Activated CD4-positive, CD25-positive, alpha-beta regulatory T cell treated with anti-CD3 and anti-CD28 coated beads, Interleukin-2, amount 50 U/mL, for 16 hours (primary cell): Measurements from ENCODE around the gene SYNE2.

ENCODE experiments used
- DNase-seq: peaks from one replicate; pipeline ENCODE4 v3.0.0-alpha.2; 2020; ENCODE audit warnings: low read depth, low spot score

Gene SYNE2

DNA sequence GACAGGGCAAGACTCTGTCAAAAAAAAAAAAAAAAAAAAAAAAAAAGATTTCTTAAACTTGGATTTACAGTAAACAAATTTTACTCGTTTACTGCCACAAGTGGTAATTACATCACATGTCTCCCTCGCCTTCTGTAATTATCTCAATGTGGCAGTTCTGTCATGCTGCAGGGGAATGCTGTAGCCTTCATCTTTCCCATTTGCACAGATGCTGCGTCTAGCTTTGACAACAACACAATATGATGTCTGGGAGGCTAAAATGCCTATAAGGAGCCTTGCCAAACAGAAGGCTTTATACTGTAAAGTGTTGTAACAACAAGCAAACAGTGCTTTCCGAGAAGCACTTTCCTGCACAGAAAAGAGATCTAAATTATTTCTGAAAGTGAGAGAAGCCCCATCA is 392.7 kb downstream of the SYNE2 start:
- no peak for DNase-seq

DNA sequence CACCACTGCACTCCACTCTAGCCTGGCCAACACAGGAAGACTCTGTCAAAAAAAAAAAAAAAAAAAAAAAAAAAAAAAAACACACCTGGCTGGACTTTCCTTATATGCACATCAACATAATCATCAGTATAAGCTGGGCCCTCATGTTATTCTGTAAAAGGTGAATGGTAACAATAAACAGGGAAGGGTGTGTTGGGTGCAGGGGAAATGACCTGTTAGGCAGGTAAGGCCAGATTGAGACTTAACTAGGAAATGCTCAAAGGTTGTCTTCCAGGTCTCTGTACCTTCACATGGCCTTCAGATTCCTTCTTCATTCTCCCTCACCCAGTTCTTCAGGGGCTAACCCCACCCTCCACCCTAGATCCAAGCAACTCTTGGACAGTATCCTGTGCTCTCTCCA is 393.9 kb downstream of the SYNE2 start:
- DNase-seq: no peak

DNA sequence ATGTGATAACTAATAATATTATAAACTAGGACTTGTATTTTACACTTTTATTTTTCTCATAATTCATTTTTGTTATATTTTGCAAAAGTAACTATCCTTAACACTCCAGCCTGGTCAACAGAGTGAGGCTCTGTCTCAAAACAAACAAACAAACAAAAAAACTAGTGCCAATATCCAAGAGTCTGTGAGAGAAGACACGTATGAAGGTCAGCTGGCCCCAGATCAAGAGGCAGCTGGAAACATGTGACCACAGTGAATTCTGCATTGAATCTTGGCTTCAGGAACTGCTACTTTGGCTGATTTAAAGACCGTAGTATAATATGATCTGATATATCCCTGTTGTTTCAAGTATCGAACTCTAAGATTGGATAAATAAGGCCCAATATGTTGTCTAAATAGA is 394.4 kb downstream of the SYNE2 start:
- DNase-seq: no peak

DNA sequence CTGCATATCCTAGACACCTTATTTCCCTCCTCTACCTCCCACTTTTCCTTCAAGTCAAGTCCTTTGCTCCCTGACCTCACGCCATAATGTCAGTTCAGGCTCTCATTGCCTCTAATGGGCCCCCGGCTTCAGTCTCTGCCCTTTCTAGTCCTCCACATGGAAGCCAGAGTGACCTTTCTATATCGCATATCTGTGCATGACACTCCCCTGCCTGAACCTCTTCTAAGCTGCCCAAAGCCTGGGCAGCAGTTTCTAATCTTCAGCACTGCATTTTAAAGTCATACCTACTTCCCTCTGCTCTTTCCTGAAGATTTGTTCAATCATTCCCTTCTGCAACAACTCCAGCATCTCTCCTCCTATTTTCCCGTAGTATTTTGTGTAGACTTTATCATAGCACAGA is 395.9 kb downstream of the SYNE2 start:
- no peak for DNase-seq

DNA sequence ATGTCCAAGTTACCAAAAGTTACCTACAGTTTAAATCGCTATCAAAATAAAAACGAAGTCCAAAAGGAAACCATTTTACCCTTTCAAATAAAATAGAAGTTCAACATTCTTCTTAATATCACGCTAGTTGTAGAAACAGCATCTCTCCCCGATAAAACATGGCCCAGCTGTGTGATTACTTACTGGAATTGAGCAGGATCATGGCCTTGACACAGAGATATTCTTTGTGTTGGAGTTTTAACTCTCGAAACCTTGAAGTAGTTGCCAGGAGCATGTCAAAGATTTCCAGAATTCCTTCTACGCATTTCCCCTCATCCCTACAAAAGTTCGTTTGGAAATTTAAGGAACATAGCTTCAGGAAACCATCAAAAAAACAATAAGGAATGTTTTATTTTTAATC is 396.6 kb downstream of the SYNE2 start:
- no peak for DNase-seq

DNA sequence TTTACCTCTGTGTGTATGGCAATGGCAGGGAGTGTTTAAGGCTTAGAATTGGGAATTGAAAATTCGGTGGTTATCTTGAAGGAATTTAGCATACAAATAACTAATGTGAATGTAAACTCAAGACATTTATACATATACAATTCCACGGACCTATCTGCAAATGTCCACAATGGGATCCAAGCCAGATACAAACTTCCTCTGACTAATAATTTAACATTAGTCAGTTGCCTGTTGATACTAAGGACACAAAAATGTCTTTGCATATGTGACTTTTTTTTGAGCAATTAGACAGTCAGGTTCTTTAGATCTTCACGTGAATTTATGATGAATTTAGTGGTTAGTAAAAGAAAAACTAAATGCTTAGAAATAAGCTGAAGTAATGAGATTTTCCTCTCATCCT is 400.9 kb downstream of the SYNE2 start:
- DNase-seq: no peak

DNA sequence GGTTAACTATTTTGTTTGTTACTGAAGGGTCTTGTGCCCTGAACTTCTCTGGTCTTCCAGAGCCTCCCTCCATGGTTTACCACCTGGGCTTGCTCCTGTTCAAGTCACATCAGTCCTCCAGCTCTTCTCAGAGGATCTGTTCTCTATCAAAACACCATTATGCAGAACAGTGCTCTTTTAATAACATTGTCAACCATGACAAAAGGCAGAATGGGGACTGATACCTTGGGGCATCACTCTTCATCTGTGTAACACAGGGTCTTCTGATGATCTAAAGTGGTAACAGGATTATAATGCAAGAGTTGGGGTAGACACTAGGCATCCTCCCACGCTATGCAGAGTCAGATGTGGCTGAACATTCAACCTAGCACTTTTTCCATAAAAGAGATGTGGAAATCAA is 403.0 kb downstream of the SYNE2 start:
- no peak for DNase-seq

DNA sequence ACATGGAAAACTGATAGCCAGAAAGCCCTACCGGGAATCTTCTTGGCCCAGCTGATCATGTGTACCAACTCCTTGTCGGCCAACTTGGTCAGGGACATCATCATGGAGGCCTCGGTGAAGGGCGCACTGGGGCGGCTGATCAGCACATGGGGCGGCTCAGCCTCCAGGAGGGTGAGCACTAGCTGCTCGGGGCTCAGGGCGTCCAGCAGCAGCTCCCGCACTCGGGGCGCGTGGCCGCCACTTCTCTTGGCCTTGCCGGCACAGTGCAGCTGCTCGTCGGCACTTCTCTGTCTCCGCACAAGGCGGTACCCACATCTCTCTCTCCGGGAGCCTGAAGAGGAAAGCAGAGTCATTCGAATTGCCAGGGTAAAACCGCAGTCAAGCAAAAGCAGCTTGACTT is 407.6 kb downstream of the SYNE2 start:
- DNase-seq: no peak

DNA sequence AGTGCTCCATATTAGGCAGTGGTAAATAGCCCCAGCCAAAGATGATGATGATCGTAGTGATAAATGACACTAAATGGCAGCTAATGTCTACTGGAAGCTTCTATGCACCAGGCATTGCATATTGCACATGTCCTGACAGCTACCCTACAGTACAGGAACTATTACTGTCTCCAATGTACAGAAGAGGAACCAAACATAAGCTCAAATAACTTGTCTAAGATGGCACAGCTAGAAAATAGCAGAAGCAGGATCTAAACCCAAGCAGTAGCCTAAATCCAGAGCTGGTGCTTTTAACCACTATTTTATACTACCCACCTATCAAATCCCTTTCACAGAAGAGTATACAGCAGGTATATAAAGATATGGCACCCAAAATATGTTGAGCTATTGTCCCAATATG is 412.4 kb downstream of the SYNE2 start:
- DNase-seq: no peak

DNA sequence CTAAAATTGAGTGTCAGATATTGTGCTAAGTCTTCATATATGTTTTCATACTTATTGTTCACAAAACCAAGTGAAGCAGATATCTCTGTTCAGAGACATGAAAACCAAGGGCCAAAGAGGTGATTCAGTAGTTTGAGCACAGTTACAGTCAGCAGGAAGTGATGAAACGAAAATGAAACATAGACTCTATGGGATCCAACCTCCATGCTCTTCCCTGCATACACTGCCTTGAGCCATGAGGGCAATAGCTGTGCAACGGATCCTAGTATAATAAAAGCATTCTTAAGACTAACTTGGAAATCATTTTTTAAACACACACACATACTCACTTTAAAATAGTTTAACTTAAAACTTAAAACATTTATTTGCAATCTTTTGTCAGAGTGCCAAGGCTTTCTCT is 413.4 kb downstream of the SYNE2 start:
- DNase-seq: no peak

DNA sequence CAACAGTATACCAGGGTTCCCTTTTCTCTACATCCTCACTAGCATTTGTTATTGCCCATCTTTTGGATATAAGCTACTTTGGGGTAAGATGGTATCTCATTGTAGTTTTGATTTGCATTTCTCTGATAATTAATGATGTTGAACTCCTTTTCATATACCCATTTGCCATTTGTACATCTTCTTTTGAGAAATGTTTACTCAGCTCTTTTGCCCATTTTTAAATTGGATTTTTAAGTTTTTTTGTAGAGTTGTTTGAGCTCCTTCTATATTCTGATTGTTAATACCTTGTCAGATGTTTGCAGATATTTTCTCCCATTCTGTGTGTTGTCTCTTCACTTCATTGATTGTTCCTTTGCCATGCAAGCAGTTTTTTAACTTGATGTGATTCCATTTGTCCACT is 419.2 kb downstream of the SYNE2 start:
- DNase-seq: no peak
